ENCODE data around the gene SIK3.

Gene SIK3

GRCh38 chr11:116948391-116948790 lies 149.8 kb downstream of the SIK3 start:
- TF ChIP-seq GABPA (IDR thresholded peaks at IDR 0.05; ENCODE audit: low read depth) (no peak), CTCF (IDR thresholded peaks at IDR 0.05; ENCODE audit: insufficient read depth, low read length) (no peak), SPI1 (IDR thresholded peaks at IDR 0.05; ENCODE audit: borderline replicate concordance, low read depth) (no peak), POLR2AphosphoS5 (IDR thresholded peaks at IDR 0.05; ENCODE audit: low read depth) (no peak), REST (IDR thresholded peaks at IDR 0.05; ENCODE audit: insufficient replicate concordance, low read depth) (no peak)
- H3K4me3 ChIP-seq (replicated peaks; ENCODE audit: insufficient read depth, low read length): peak overlapping the region; percentile 15; the same call in 1 of the 2 replicates
- H3K27me3 ChIP-seq (ENCODE audit: insufficient read depth, poor library complexity, severe bottlenecking): no peaks in the 10 kb centered on the region

GRCh38 chr11:116946414-116946813 lies 151.8 kb downstream of the SIK3 start:
- H3K4me3 ChIP-seq (replicated peaks; ENCODE audit: insufficient read depth, low read length): no peak overlapping the region
- TF ChIP-seq CTCF (IDR thresholded peaks at IDR 0.05; ENCODE audit: insufficient read depth, low read length): no peak
- no peak for TF ChIP-seq POLR2AphosphoS5 (IDR thresholded peaks at IDR 0.05; ENCODE audit: low read depth)
- no peak for TF ChIP-seq GABPA (IDR thresholded peaks at IDR 0.05; ENCODE audit: low read depth)
- TF ChIP-seq SPI1 (IDR thresholded peaks at IDR 0.05; ENCODE audit: borderline replicate concordance, low read depth): no peak
- no peak for TF ChIP-seq REST (IDR thresholded peaks at IDR 0.05; ENCODE audit: insufficient replicate concordance, low read depth)
- H3K27ac ChIP-seq (replicated peaks): no peak overlapping the region
- no peaks in the 10 kb centered on the region for H3K27me3 ChIP-seq (ENCODE audit: insufficient read depth, poor library complexity, severe bottlenecking)
- no peak for DNase-seq (ENCODE audit: low read depth in 1 of 2, low spot score in 1 of 2)

More at GRCh38 chr11:116948391-116948790, 149.8 kb downstream of the SIK3 start:
- peak; percentile 35 to 46 for DNase-seq (ENCODE audit: low read depth in 1 of 2, low spot score in 1 of 2)
- H3K27ac ChIP-seq (replicated peaks): peak overlapping the region; percentile 39

GRCh38 chr11:116939499-116939898 lies 158.7 kb downstream of the SIK3 start:
- Histone ChIP-seq H3K27ac (replicated peaks) (no peak overlapping the region), H3K4me3 (replicated peaks; ENCODE audit: insufficient read depth, low read length) (no peak overlapping the region), H3K27me3 (ENCODE audit: insufficient read depth, poor library complexity, severe bottlenecking) (no peaks in the 10 kb centered on the region)
- no peak for DNase-seq (ENCODE audit: low read depth in 1 of 2, low spot score in 1 of 2)
- no peak for TF ChIP-seq GABPA (IDR thresholded peaks at IDR 0.05; ENCODE audit: low read depth)

GRCh38 chr11:116938471-116939070 lies 159.7 kb downstream of the SIK3 start:
- DNase-seq (ENCODE audit: low read depth in 1 of 2, low spot score in 1 of 2): peak in 1 of 2 experiments; percentile 26
- H3K27me3 ChIP-seq (ENCODE audit: insufficient read depth, poor library complexity, severe bottlenecking): no peaks in the 10 kb centered on the region
- TF ChIP-seq GABPA (IDR thresholded peaks at IDR 0.05; ENCODE audit: low read depth) (no peak), POLR2AphosphoS5 (IDR thresholded peaks at IDR 0.05; ENCODE audit: low read depth) (no peak), SPI1 (IDR thresholded peaks at IDR 0.05; ENCODE audit: borderline replicate concordance, low read depth) (no peak), REST (IDR thresholded peaks at IDR 0.05; ENCODE audit: insufficient replicate concordance, low read depth) (no peak), CTCF (IDR thresholded peaks at IDR 0.05; ENCODE audit: insufficient read depth, low read length) (no peak)
- no peak overlapping the region for H3K4me3 ChIP-seq (replicated peaks; ENCODE audit: insufficient read depth, low read length)
- H3K27ac ChIP-seq (replicated peaks): 0 out of 2 replicates have a peak overlapping the region, but pooled peaks have one; percentile 19

Data from HL-60 (cell line).